ENCODE measurements around the gene TNFRSF11A. TPM values are rescaled to one million over a fixed set of nuclear protein-coding genes. Genes with fewer than 3 reads are reported as not detected.

TNFRSF11A gene
- polyA plus RNA-seq, 1 donor from 2014 or later, result not detected

DNA sequence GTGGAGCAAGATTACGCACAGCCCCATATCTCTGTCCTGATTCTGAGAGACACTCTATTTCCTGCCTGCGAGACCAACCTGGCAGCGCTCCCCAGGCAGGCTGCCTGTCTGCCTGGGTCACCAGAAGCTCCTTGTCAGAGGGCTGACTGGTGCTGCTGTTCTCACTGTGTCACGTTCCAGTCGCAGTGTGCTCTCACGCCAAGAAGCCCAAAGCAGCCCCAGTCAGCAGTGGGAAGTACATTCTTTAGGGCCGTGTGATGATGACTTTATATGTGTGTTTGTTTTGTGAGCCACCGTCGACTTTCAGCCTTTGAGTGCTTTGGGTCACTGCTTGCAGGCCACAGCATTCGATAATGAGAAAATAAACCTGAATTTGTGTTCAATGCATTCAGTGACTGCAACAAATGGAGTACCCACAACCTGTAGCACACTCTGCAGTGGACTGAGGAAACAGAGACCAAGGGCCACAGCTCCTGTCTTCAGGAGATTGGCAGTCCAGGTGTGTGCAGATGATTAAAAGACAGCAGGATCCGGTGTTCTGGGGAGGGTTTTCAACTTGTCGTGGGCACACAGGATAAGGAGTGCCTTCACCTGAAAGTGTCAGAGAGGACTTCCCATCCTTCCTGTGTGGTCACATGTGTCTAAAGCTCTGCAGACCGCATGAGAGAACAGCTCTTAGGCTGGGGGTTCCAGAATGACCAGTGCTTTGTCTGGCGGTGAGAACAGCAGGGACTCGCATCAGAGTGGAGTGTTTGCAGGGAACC lies 4.8 kb downstream of the TNFRSF11A start:
- H3K4me2 ChIP-seq (ENCODE audit: low read length), result no peak overlapping the region
- H3K27ac ChIP-seq (ENCODE audit: low read length), result no peak overlapping the region
- no peaks in the 10 kb centered on the region for H3K79me2 ChIP-seq (replicated peaks; ENCODE audit: insufficient read depth, low read length)
- no peaks in the 10 kb centered on the region for H3K9me2 ChIP-seq (ENCODE audit: insufficient read depth, low read length)
- no peak overlapping the region for H2AFZ ChIP-seq (ENCODE audit: low read depth, low read length)
- H3K4me3 ChIP-seq (ENCODE audit: low read length), result no peak overlapping the region
- H3K9ac ChIP-seq (ENCODE audit: low read length), result no peak overlapping the region
- TF ChIP-seq EZH2 (IDR thresholded peaks at IDR 0.05; ENCODE audit: borderline replicate concordance, insufficient read depth, low read length, poor library complexity, severe bottlenecking), result no peak
- no peak for TF ChIP-seq MXI1 (conservative IDR thresholded peaks at IDR 0.05; ENCODE audit: poor library complexity, severe bottlenecking)
- no peak for TF ChIP-seq RAD21 (conservative IDR thresholded peaks at IDR 0.05)
- TF ChIP-seq, protein P1, sequence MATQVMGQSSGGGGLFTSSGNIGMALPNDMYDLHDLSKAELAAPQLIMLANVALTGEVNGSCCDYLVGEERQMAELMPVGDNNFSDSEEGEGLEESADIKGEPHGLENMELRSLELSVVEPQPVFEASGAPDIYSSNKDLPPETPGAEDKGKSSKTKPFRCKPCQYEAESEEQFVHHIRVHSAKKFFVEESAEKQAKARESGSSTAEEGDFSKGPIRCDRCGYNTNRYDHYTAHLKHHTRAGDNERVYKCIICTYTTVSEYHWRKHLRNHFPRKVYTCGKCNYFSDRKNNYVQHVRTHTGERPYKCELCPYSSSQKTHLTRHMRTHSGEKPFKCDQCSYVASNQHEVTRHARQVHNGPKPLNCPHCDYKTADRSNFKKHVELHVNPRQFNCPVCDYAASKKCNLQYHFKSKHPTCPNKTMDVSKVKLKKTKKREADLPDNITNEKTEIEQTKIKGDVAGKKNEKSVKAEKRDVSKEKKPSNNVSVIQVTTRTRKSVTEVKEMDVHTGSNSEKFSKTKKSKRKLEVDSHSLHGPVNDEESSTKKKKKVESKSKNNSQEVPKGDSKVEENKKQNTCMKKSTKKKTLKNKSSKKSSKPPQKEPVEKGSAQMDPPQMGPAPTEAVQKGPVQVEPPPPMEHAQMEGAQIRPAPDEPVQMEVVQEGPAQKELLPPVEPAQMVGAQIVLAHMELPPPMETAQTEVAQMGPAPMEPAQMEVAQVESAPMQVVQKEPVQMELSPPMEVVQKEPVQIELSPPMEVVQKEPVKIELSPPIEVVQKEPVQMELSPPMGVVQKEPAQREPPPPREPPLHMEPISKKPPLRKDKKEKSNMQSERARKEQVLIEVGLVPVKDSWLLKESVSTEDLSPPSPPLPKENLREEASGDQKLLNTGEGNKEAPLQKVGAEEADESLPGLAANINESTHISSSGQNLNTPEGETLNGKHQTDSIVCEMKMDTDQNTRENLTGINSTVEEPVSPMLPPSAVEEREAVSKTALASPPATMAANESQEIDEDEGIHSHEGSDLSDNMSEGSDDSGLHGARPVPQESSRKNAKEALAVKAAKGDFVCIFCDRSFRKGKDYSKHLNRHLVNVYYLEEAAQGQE (IDR thresholded peaks at IDR 0.05; ENCODE audit: borderline replicate concordance), result no peak
- no peak for TF ChIP-seq POLR2AphosphoS5 (IDR thresholded peaks at IDR 0.05)
- no peak for TF ChIP-seq TAF1 (IDR thresholded peaks at IDR 0.05; ENCODE audit: low read depth)
- TF ChIP-seq EP300 (conservative IDR thresholded peaks at IDR 0.05; ENCODE audit: poor library complexity, severe bottlenecking), result no peak
- TF ChIP-seq SMC3 (conservative IDR thresholded peaks at IDR 0.05; ENCODE audit: poor library complexity), result no peak
- peaks cover 36% of the 10 kb centered on the region for H3K27me3 ChIP-seq (ENCODE audit: insufficient read depth, low read depth, low read length)
- no peaks in the 10 kb centered on the region for H3K9me3 ChIP-seq (ENCODE audit: low read length)
- no peaks in the 10 kb centered on the region for H4K20me1 ChIP-seq (ENCODE audit: insufficient read depth)
- no peaks in the 10 kb centered on the region for H3K36me3 ChIP-seq (ENCODE audit: insufficient read depth, low read length)
- no peaks in the 10 kb centered on the region for H3F3A ChIP-seq (ENCODE audit: insufficient read depth, low read length, poor library complexity, severe bottlenecking)

DNA sequence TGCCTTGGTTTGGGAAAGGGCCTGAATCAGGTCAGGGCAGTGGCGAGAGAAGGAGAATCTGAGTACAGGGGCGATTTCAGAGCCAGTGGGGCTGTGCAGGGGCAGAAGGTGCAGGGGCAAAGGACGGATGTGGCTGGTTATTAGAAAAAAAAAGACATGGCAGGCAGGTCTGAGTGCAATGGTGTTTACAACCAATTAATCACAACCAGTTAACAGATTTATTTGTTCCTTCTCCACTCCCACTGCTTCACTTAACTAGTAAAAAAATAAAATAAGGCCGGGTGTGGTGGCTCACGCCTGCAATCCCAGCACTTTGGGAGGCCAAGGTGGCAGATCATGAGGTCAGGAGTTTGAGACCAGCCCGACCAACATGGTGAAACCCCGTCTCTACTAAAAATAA lies 5.5 kb downstream of the TNFRSF11A start:
- Histone ChIP-seq H3K9ac (ENCODE audit: low read length) (no peak overlapping the region), H2AFZ (ENCODE audit: low read depth, low read length) (no peak overlapping the region), H3K27ac (ENCODE audit: low read length) (no peak overlapping the region), H3K36me3 (ENCODE audit: insufficient read depth, low read length) (no peaks in the 10 kb centered on the region), H3K9me2 (ENCODE audit: insufficient read depth, low read length) (no peaks in the 10 kb centered on the region), H3K9me3 (ENCODE audit: low read length) (no peaks in the 10 kb centered on the region), H3F3A (ENCODE audit: insufficient read depth, low read length, poor library complexity, severe bottlenecking) (no peaks in the 10 kb centered on the region), H3K79me2 (replicated peaks; ENCODE audit: insufficient read depth, low read length) (no peaks in the 10 kb centered on the region), H3K27me3 (ENCODE audit: insufficient read depth, low read depth, low read length) (peaks cover 31% of the 10 kb centered on the region), H3K4me3 (ENCODE audit: low read length) (no peak overlapping the region), H4K20me1 (ENCODE audit: insufficient read depth) (no peaks in the 10 kb centered on the region), H3K4me2 (ENCODE audit: low read length) (no peak overlapping the region)
- TF ChIP-seq SMC3 (conservative IDR thresholded peaks at IDR 0.05; ENCODE audit: poor library complexity) (no peak), EZH2 (IDR thresholded peaks at IDR 0.05; ENCODE audit: borderline replicate concordance, insufficient read depth, low read length, poor library complexity, severe bottlenecking) (no peak), EP300 (conservative IDR thresholded peaks at IDR 0.05; ENCODE audit: poor library complexity, severe bottlenecking) (no peak), TAF1 (IDR thresholded peaks at IDR 0.05; ENCODE audit: low read depth) (no peak), MXI1 (conservative IDR thresholded peaks at IDR 0.05; ENCODE audit: poor library complexity, severe bottlenecking) (no peak), POLR2AphosphoS5 (IDR thresholded peaks at IDR 0.05) (no peak), RAD21 (conservative IDR thresholded peaks at IDR 0.05) (no peak)
- TF ChIP-seq, protein P1 (IDR thresholded peaks at IDR 0.05; ENCODE audit: borderline replicate concordance), result no peak
- TF ChIP-seq, protein P2, sequence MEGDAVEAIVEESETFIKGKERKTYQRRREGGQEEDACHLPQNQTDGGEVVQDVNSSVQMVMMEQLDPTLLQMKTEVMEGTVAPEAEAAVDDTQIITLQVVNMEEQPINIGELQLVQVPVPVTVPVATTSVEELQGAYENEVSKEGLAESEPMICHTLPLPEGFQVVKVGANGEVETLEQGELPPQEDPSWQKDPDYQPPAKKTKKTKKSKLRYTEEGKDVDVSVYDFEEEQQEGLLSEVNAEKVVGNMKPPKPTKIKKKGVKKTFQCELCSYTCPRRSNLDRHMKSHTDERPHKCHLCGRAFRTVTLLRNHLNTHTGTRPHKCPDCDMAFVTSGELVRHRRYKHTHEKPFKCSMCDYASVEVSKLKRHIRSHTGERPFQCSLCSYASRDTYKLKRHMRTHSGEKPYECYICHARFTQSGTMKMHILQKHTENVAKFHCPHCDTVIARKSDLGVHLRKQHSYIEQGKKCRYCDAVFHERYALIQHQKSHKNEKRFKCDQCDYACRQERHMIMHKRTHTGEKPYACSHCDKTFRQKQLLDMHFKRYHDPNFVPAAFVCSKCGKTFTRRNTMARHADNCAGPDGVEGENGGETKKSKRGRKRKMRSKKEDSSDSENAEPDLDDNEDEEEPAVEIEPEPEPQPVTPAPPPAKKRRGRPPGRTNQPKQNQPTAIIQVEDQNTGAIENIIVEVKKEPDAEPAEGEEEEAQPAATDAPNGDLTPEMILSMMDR (IDR thresholded peaks at IDR 0.05; ENCODE audit: poor library complexity, severe bottlenecking), result no peak

All from neural cell (in vitro differentiated cells).